GF-D8 (cell line): ENCODE results near the gene LIMS1.
"Not testable (repeated sequence)": the region's sequence is repeated elsewhere in the genome, so short reads cannot be mapped to it uniquely, and the experiment has no call there.

Experiments used
- DNase-seq: peaks from one replicate; lab custom pipeline; 2025; lab: John Stamatoyannopoulos, UW

Gene LIMS1

GRCh38 chr2:108634576-108635160, 100.4 kb downstream of the LIMS1 start:
- no peak for DNase-seq

- no peak for DNase-seq
These were observed 101.5 kb downstream of the LIMS1 start for GRCh38 chr2:108635630-108636354.

- DNase-seq: no peak
These were observed 103.0 kb downstream of the LIMS1 start for GRCh38 chr2:108637304-108637669.

- no peak for DNase-seq
These were observed 106.5 kb downstream of the LIMS1 start for GRCh38 chr2:108640731-108641130.

GRCh38 chr2:108641756-108642155, 107.5 kb downstream of the LIMS1 start:
- DNase-seq: no peak

- DNase-seq: no peak
These were observed 109.1 kb downstream of the LIMS1 start for GRCh38 chr2:108643261-108643849.

- not testable (repeated sequence) for DNase-seq
These were observed 109.6 kb downstream of the LIMS1 start for GRCh38 chr2:108643862-108644261.

- DNase-seq: not testable (repeated sequence)
These were observed 110.2 kb downstream of the LIMS1 start for GRCh38 chr2:108644446-108644845.

- not testable (repeated sequence) for DNase-seq
These were observed 114.5 kb downstream of the LIMS1 start for GRCh38 chr2:108648796-108649195.

GRCh38 chr2:108650465-108650864, 116.2 kb downstream of the LIMS1 start:
- not testable (repeated sequence) for DNase-seq

GRCh38 chr2:108651468-108651867, 117.2 kb downstream of the LIMS1 start:
- not testable (repeated sequence) for DNase-seq

- DNase-seq: peak; percentile 96
These were observed 118.1 kb downstream of the LIMS1 start for GRCh38 chr2:108652187-108652931.

GRCh38 chr2:108653425-108653824, 119.2 kb downstream of the LIMS1 start:
- DNase-seq: not testable (repeated sequence)

- not testable (repeated sequence) for DNase-seq
These were observed 119.6 kb downstream of the LIMS1 start for GRCh38 chr2:108653849-108654248.

- not testable (repeated sequence) for DNase-seq
These were observed 120.4 kb downstream of the LIMS1 start for GRCh38 chr2:108654521-108655125.

- not testable (repeated sequence) for DNase-seq
These were observed 121.0 kb downstream of the LIMS1 start for GRCh38 chr2:108655270-108655669.

GRCh38 chr2:108656282-108656681, 122.0 kb downstream of the LIMS1 start:
- DNase-seq: not testable (repeated sequence)

- DNase-seq: peak; percentile 51
These were observed 123.2 kb downstream of the LIMS1 start for GRCh38 chr2:108657517-108657916.

GRCh38 chr2:108658553-108658952, 124.3 kb downstream of the LIMS1 start:
- DNase-seq: not testable (repeated sequence)

- not testable (repeated sequence) for DNase-seq
These were observed 127.2 kb downstream of the LIMS1 start for GRCh38 chr2:108661493-108661892.

GRCh38 chr2:108662207-108662612, 127.9 kb downstream of the LIMS1 start:
- DNase-seq: not testable (repeated sequence)

- DNase-seq: not testable (repeated sequence)
These were observed 129.1 kb downstream of the LIMS1 start for GRCh38 chr2:108663346-108663745.
